VCaP (cell line): ENCODE data around the gene ZNF605.
"Not testable (repeated sequence)": the region's sequence is repeated elsewhere in the genome, so short reads cannot be mapped to it uniquely, and the experiment has no call there.

ENCODE experiments used
- H3K27ac ChIP-seq: fragments of 450-650 bp; 2 replicates; pipeline ENCODE4 v1.5.1; 2017
- CTCF ChIP-seq: fragments of 450-650 bp; conservative IDR thresholded peaks from 2 replicates; pipeline ENCODE4 v1.5.1; 2017; ENCODE audit warnings: mild to moderate bottlenecking, moderate library complexity

The ZNF605 gene

DNA sequence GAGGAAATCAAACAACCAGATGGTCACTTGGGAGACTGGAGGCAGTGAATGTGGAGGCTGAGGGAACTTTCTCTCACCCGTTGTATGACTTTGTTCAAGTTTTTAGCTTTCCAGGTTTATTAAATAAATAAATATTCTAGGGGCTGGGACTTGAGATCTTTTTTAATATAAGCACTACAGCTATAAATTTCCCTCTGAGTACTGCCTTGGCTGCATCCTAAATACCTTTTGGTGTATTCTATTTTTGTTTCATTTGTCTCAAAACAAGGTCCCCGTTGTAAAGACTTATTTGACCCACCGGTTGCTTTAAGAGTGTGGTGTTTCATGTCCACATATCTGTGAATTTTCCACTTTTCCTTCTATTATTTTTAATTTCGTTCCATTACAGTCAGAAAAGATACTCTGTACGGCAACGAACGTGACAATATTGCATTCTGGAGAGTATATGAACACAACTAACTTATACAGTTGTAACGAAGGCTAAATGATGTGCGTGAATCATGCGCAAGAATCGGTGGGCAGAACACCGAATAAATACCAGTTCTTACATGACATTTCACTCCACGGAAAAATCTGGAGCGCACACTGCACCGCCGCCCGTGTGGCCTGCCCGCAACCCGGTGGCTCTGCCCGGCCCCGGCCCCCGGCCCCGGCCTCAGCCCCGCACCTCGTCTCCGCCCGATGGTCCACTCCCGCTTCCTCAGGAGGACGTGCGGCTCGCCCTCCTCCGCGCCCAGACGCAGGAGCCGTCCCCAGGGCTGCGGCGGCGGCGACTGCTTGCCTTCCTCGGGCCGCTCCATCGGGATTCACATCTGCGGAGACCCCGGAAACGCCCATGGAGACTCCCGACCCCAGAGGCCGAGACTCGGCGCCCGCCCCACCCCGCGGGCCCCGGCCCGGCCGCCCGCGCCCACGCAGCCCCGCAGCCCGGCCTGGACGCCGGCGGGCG is 69.3 kb downstream of the ZNF605 start:
- no peak for TF ChIP-seq CTCF
- peak overlapping the region; percentile 93 for H3K27ac ChIP-seq

DNA sequence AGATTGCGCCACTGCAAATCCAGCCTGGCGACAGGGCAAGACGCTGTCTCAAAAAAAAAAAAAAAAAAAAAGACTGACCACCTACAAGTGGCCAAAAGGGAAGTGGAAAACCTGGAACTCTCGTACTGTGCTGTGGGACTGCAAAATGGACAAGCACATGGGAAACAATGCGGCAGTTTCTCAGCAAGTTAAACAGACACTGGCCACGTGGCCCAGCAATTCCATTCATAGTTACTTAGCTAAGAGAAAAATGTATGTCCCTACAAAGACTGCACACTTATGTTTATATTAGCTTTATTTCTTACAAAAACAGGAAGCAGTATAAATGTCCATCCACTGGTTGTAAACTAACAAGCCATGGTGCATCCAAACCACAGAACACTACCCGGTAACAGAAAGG is 74.3 kb downstream of the ZNF605 start:
- no peak for TF ChIP-seq CTCF
- H3K27ac ChIP-seq, result peak overlapping the region; percentile 94

GRCh38 chr12:132874620-132875019 is 81.5 kb downstream of the ZNF605 start:
- H3K27ac ChIP-seq, result not testable (repeated sequence)

DNA sequence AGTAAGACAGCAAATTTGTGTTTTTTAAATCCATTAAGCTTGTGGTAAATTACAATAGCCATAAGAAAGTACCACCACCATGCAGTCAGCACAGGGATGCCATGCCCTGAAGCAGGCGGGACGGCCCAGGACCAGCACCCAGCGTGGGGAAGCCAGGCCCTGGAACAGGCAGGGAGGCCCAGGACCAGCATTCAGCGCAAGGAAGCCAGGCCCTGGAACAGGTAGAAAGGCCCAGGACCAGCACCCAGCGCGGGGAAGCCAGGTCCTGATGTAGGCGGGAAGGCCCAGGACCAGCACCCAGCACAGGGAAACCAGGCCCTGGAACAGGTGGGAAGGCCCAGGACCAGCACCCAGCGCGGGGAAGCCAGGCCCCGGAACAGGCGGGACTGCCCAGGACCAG is 81.9 kb downstream of the ZNF605 start:
- no peak for TF ChIP-seq CTCF
- no peak overlapping the region for H3K27ac ChIP-seq

- H3K27ac ChIP-seq, result no peak overlapping the region
- TF ChIP-seq CTCF, result no peak
Measured at GRCh38 chr12:132873724-132874123, 82.4 kb downstream of the ZNF605 start.

DNA sequence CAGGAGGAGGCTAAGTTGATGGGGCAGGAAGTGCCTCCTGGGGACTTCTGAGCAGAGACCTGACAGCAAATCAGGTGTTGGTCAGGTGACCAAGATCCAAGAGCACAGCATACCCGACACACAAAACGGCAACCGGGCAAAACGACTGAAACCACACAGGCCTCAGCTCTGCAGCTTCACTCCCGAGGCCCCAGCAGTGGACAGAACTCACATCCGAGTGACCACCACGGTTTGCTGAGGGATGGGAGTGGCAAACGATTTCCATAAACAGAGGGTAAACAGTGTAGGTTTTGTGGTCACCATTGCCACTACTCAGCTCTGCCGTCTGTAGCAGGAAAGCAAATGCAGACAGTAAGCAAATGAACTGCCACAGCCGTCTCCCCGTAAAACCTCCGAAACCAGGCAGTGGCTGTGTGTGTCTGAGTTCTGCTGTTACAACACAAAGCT is 83.1 kb downstream of the ZNF605 start:
- H3K27ac ChIP-seq, result no peak overlapping the region
- TF ChIP-seq CTCF, result no peak

DNA sequence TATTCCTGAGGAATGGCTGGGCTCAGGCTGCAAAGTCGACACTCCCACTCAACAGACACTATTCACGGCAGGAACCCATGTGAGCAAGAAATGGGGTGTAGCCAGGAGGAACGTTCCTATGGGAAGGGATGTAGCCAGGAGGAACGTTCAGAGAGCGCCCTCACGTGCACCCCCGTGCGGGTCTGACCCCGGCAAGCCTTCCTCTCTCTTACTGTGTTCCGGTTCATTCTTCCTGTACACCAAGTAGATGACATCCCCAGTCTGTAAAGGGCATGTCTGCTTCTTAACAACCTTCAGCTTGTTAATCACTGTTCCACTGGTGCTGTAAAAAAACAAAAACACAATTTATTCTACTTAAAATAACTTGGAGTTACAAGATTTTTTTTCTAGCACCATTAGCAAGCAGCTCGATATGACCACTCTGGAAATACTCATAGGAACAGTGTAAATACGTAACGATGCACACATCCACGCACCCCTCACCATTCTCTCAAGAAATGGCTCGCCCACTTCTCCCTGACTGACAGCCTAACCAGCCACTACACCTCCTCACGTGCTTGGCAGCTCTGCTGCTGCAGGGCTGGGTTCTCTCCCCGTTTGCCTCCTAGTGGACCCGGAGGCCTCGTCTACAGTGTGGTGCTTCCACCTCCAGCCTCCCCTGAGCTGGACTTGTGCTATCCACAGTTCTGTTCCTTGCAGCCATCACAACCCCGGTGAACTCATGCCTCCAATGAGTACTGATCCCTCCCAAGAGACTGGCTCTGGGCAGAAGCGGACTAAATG is 83.8 kb downstream of the ZNF605 start:
- H3K27ac ChIP-seq, result no peak overlapping the region
- no peak for TF ChIP-seq CTCF
